GM23248 (cell line): Measurements from ENCODE around the gene NUP50. TPM values are rescaled to one million over a fixed set of nuclear protein-coding genes. Genes with fewer than 3 reads are reported as not detected.

Experiments used
- DNase-seq: peaks from one replicate; pipeline ENCODE4 v3.0.0-alpha.2; 2015
- H2AFZ ChIP-seq: fragments of 200-600 bp; sonication (generic); 2 replicates; pipeline ENCODE4 v1.6.1; 2016; ENCODE audit warnings: antibody characterized with exemption
- H3F3A ChIP-seq: fragments of 200-600 bp; sonication (generic); 2 replicates; pipeline ENCODE4 v1.6.1; 2016; ENCODE audit warnings: mild to moderate bottlenecking, antibody characterized with exemption, mixed run types; ENCODE audit not compliant: insufficient read depth
- H3K27ac ChIP-seq: fragments of 200-600 bp; sonication (generic); 2 replicates; pipeline ENCODE4 v1.5.1; 2016; ENCODE audit warnings: mild to moderate bottlenecking
- H3K27me3 ChIP-seq: fragments of 200-600 bp; sonication (generic); replicated peaks from 2 replicates; pipeline ENCODE4 v1.6.1; 2016; ENCODE audit warnings: mild to moderate bottlenecking; ENCODE audit not compliant: insufficient read depth
- H3K36me3 ChIP-seq: fragments of 200-600 bp; sonication (generic); 2 replicates; pipeline ENCODE4 v1.6.1; 2016; ENCODE audit warnings: low read depth, mild to moderate bottlenecking
- H3K4me1 ChIP-seq: fragments of 200-600 bp; sonication (generic); 2 replicates; pipeline ENCODE4 v1.6.1; 2016; ENCODE audit warnings: mild to moderate bottlenecking; ENCODE audit not compliant: insufficient read depth
- H3K4me2 ChIP-seq: fragments of 200-600 bp; sonication (generic); one replicate; pipeline ENCODE4 v1.6.1; 2016; ENCODE audit warnings: mild to moderate bottlenecking; ENCODE audit not compliant: unreplicated experiment
- H3K4me3 ChIP-seq: fragments of 200-600 bp; sonication (generic); 2 replicates; pipeline ENCODE4 v1.5.1; 2016; ENCODE audit warnings: mild to moderate bottlenecking
- H3K79me2 ChIP-seq: fragments of 200-600 bp; sonication (generic); 2 replicates; pipeline ENCODE4 v1.6.1; 2016; ENCODE audit warnings: mild to moderate bottlenecking; ENCODE audit not compliant: insufficient read depth
- H3K9ac ChIP-seq: fragments of 200-600 bp; sonication (generic); 2 replicates; pipeline ENCODE4 v1.6.1; 2016; ENCODE audit warnings: mild to moderate bottlenecking
- H3K9me2 ChIP-seq: fragments of 200-600 bp; sonication (generic); 2 replicates; pipeline ENCODE4 v1.6.1; 2016; ENCODE audit warnings: mixed run types, mild to moderate bottlenecking, moderate library complexity; ENCODE audit not compliant: insufficient read depth
- H3K9me3 ChIP-seq: fragments of 200-600 bp; sonication (generic); one replicate; pipeline ENCODE4 v1.6.1; 2017; ENCODE audit warnings: low read depth
- H4K20me1 ChIP-seq: fragments of 200-600 bp; sonication (generic); 2 replicates; pipeline ENCODE4 v1.6.0; 2016; ENCODE audit not compliant: insufficient read depth
- EZH2 ChIP-seq: fragments of 200-600 bp; sonication (generic); IDR thresholded peaks from 2 replicates; pipeline ENCODE4 v1.6.1; 2018; ENCODE audit warnings: antibody characterized with exemption, mild to moderate bottlenecking; ENCODE audit not compliant: insufficient read depth, poor library complexity, severe bottlenecking
- EZH2phosphoT487 ChIP-seq: fragments of 200-600 bp; sonication (generic); IDR thresholded peaks from 2 replicates; pipeline ENCODE4 v1.6.1; 2018; ENCODE audit warnings: antibody characterized with exemption, moderate library complexity, mild to moderate bottlenecking, low read depth; ENCODE audit not compliant: insufficient read depth
- WGBS, 2 experiments: methylation state at CpG; one replicate each; pipeline ENCODE4 v1.1.6; 2015 to 2017; ENCODE audit warnings: low lambda C conversion rate in 2 of 2, low coverage in 1 of 2; ENCODE audit errors: missing lambda C conversion rate in 2 of 2; 5-methylcytosine and 5-hydroxymethylcytosine counted together
- in situ Hi-C: fragments of 300-500 bp; cut with MboI; formaldehyde crosslinking; loops from 2 replicates; pipeline ENCODE4 v1.15.0; 2020
- polyA plus RNA-seq: library from polyadenylated mRNA; unstranded; fragments of >200 nt; fragmentation: Nextera tagmentation; extraction: Ambion mirVana; gene quantifications from 2 replicates; pipeline ENCODE4 v1.2.1, GENCODE V29; 2016
- total RNA-seq: library from RNA; depleted of rRNA; stranded (reverse); fragments of >200 nt; shearing (Covaris generic); gene quantifications from 2 replicates; pipeline ENCODE4 v1.2.3, GENCODE V29; 2014

Gene NUP50
- total and polyA plus RNA-seq, 2 experiments from 2014 or later: 22.3 to 30.8 TPM

- Histone ChIP-seq H4K20me1 (no peaks in the 10 kb centered on the region), H3K79me2 (no peaks in the 10 kb centered on the region; the same call in 1 of the 2 replicates), H3K27ac (no peak overlapping the region), H3K4me3 (no peak overlapping the region), H3K9ac (no peak overlapping the region), H3F3A (peaks cover 27% of the 10 kb centered on the region), H2AFZ (no peak overlapping the region), H3K4me1 (peaks cover 38% of the 10 kb centered on the region), H3K9me3 (no peaks in the 10 kb centered on the region), H3K9me2 (no peaks in the 10 kb centered on the region), H3K27me3 (no peaks in the 10 kb centered on the region), H3K4me2 (no peak overlapping the region), H3K36me3 (no peaks in the 10 kb centered on the region)
- 10 to 12% methylated on average over 12 to 17 of the region's 29 CpGs for WGBS, 2 experiments
- DNase-seq: peak; percentile 92
- in situ Hi-C loops: no loop called here
- TF ChIP-seq EZH2phosphoT487: no peak
- TF ChIP-seq EZH2: no peak
Measured at GRCh38 chr22:45208993-45209838, 45.5 kb downstream of the NUP50 start.

GRCh38 chr22:45210174-45210573 lies 46.4 kb downstream of the NUP50 start:
- Histone ChIP-seq H3K4me1 (peaks cover 38% of the 10 kb centered on the region), H3K4me2 (no peak overlapping the region), H3K9me3 (no peaks in the 10 kb centered on the region), H3K79me2 (peaks cover 2% of the 10 kb centered on the region), H3K27me3 (no peaks in the 10 kb centered on the region), H3F3A (peaks cover 27% of the 10 kb centered on the region), H3K9me2 (no peaks in the 10 kb centered on the region), H3K9ac (peak overlapping the region; percentile 81; the same call in 1 of the 2 replicates), H4K20me1 (no peaks in the 10 kb centered on the region), H3K27ac (peak overlapping the region; percentile 90), H2AFZ (no peak overlapping the region), H3K4me3 (no peak overlapping the region), H3K36me3 (no peaks in the 10 kb centered on the region)
- no peak for DNase-seq
- in situ Hi-C loops: no loop called here
- no peak for TF ChIP-seq EZH2phosphoT487
- TF ChIP-seq EZH2: no peak
- 51 to 60% methylated on average over 7 of the region's 7 CpGs for WGBS, 2 experiments

GRCh38 chr22:45210577-45210976 lies 46.9 kb downstream of the NUP50 start:
- Histone ChIP-seq H3K79me2 (peaks cover 6% of the 10 kb centered on the region), H3K9me2 (no peaks in the 10 kb centered on the region), H3K4me1 (peaks cover 38% of the 10 kb centered on the region), H3K4me3 (peak overlapping the region; percentile 70; the same call in 1 of the 2 replicates), H2AFZ (no peak overlapping the region), H3K27ac (peak overlapping the region; percentile 90), H3F3A (peaks cover 27% of the 10 kb centered on the region), H3K4me2 (peak overlapping the region; percentile 86), H3K9ac (peak overlapping the region; percentile 81), H3K9me3 (no peaks in the 10 kb centered on the region), H4K20me1 (no peaks in the 10 kb centered on the region), H3K27me3 (no peaks in the 10 kb centered on the region), H3K36me3 (no peaks in the 10 kb centered on the region)
- in situ Hi-C loops: no loop called here
- TF ChIP-seq EZH2phosphoT487 (no peak), EZH2 (no peak)
- 40 to 44% methylated on average over 11 of the region's 11 CpGs for WGBS, 2 experiments
- no peak for DNase-seq

- H3K9me2 ChIP-seq: no peaks in the 10 kb centered on the region
- DNase-seq: peak; percentile 86
- no peak for TF ChIP-seq EZH2phosphoT487
- TF ChIP-seq EZH2: no peak
- peaks cover 38% of the 10 kb centered on the region for H3K4me1 ChIP-seq
- H3K27ac ChIP-seq: peak overlapping the region; percentile 90
- H3K79me2 ChIP-seq: peaks cover 6% of the 10 kb centered on the region
- peaks cover 27% of the 10 kb centered on the region for H3F3A ChIP-seq
- H3K4me2 ChIP-seq: peak overlapping the region; percentile 86
- H3K9ac ChIP-seq: peak overlapping the region; percentile 81
- no peaks in the 10 kb centered on the region for H3K36me3 ChIP-seq
- no peaks in the 10 kb centered on the region for H4K20me1 ChIP-seq
- in situ Hi-C loops: no loop called here
- H3K9me3 ChIP-seq: no peaks in the 10 kb centered on the region
- H3K27me3 ChIP-seq: no peaks in the 10 kb centered on the region
- H2AFZ ChIP-seq: peak overlapping the region; percentile 61
- H3K4me3 ChIP-seq: peak overlapping the region; percentile 70
- WGBS, 2 experiments: 7 to 13% methylated on average over 8 of the region's 8 CpGs
Measured at GRCh38 chr22:45210991-45211390, 47.3 kb downstream of the NUP50 start.
